Measurements from ENCODE around the gene SPECC1L.

DNA sequence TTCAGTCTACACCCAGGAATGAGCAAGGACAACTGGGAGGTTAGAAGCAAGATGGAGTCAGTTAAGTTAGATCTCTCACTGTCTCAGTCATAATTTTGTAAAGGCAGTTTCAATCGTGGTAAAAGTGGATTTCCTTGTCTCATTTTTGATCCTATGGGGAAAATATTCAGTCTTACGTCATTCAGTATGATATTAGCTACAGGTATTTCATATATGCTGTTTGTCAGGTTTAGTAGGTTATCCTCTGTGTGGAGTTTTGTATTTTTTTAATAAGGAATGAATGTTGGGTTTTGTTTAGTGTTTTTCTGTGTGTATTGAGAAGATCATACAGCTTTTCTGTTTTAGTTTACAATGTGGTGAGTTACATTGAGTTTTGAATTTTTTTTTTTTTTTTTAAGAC lies 11.8 kb downstream of the SPECC1L start:
- no peak for TF ChIP-seq TAF1 (IDR thresholded peaks at IDR 0.05; ENCODE audit: low read depth, low read length)
- TF ChIP-seq POLR2A (IDR thresholded peaks at IDR 0.05; ENCODE audit: low read depth, low read length): no peak
